ENCODE data around the gene VAMP3.

The VAMP3 gene

GRCh38 chr1:7770997-7771822 lies at the start of gene VAMP3:
TSS of gene VAMP3 (plus strand) at chr1:7771296. CDS start at chr1:7771384, 88 bp downstream.
- H3K4me1 Mint-ChIP-seq = peaks cover 14 to 17% of the 10 kb centered on the region in 2 donors

DNA sequence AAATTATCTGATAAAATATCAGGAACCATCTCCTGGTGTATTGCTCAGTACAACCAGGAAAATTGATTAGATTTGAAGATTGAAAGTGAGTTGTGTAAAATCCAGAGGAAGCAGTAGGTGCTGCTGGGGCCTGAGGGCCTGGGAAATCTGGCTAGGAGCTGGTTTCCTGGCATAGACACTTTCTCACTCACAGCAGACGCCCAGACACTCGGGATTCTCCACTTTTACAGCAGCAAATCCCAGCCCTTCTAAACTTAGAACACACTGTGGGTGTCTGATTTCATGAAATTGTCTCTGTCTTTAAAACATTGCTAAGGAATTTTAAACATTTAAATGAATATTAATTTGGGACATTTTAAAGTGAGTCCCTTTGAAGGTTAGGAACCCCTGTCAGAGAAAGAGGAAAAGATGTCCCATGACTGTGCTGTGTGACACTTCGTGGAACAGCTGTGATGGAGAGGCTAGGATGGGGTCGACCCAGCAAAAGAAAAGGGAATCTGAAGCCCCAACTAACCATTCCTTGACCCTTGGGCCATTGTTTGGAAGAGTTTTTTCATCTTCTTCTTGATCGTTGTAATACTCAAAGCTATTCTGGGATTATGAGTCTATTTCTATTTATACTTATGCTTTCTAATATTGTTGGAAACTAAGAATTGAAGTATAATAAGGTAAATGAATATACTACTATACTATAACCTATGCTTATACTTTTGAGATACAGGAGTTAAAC lies 49.0 kb upstream of the VAMP3 start:
- Mint-ChIP-seq H3K27ac (no peak overlapping the region), H3K27me3 (peaks cover 4 to 16% of the 10 kb centered on the region in 2 donors), H3K9me3 (no peaks in the 10 kb centered on the region), H3K36me3 (no peaks in the 10 kb centered on the region), H3K4me1 (peaks cover 2 to 13% of the 10 kb centered on the region in 2 donors), H3K4me3 (no peak overlapping the region)
- no peak for ATAC-seq (replicated peaks)
- no peak for DNase-seq

More at GRCh38 chr1:7770997-7771822, at the start of gene VAMP3:
- Mint-ChIP-seq H3K9me3 (no peaks in the 10 kb centered on the region), H3K4me3 (peak within 1 kb of the TSS; percentile 90 to 92), H3K27me3 (peaks cover 0 to 5% of the 10 kb centered on the region in 2 donors), H3K27ac (peak within 1 kb of the TSS; percentile 95), H3K36me3 (peaks cover 11 to 14% of the 10 kb centered on the region in 2 donors)
- DNase-seq = peak; percentile 79
- peak; percentile 92 to 94 for ATAC-seq (replicated peaks)

- no peak overlapping the region for H3K4me3 Mint-ChIP-seq
- no peaks in the 10 kb centered on the region for H3K36me3 Mint-ChIP-seq
- peaks cover 4 to 16% of the 10 kb centered on the region in 2 donors for H3K27me3 Mint-ChIP-seq
- H3K27ac Mint-ChIP-seq = no peak overlapping the region
- H3K9me3 Mint-ChIP-seq = no peaks in the 10 kb centered on the region
- ATAC-seq (replicated peaks) (no peak), DNase-seq (no peak)
- H3K4me1 Mint-ChIP-seq = peaks cover 2 to 13% of the 10 kb centered on the region in 2 donors
Observed at GRCh38 chr1:7722670-7723012, 48.5 kb upstream of the VAMP3 start.

DNA sequence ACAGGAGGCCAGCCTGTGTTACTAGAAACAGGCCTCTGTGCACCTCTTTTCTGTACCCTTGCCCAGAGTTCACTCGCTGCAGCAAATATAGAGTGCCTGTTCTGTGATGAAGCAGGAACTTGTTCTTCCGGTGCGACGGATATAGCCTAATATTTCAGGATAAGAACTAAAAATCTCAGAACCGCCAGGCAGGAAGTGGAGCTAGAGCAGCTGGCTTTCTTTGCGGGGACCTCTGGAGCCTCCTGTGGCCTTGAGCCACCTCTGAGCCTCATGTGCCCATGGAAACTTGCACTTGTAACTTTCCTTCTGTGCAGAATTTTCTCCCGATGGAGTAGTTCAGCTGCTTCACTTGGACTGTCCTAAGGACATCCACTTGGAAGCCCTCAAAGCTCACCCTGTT lies 44.5 kb upstream of the VAMP3 start:
- H3K4me1 Mint-ChIP-seq = peaks cover 2 to 13% of the 10 kb centered on the region in 2 donors
- DNase-seq = no peak
- H3K27ac Mint-ChIP-seq = no peak overlapping the region

DNA sequence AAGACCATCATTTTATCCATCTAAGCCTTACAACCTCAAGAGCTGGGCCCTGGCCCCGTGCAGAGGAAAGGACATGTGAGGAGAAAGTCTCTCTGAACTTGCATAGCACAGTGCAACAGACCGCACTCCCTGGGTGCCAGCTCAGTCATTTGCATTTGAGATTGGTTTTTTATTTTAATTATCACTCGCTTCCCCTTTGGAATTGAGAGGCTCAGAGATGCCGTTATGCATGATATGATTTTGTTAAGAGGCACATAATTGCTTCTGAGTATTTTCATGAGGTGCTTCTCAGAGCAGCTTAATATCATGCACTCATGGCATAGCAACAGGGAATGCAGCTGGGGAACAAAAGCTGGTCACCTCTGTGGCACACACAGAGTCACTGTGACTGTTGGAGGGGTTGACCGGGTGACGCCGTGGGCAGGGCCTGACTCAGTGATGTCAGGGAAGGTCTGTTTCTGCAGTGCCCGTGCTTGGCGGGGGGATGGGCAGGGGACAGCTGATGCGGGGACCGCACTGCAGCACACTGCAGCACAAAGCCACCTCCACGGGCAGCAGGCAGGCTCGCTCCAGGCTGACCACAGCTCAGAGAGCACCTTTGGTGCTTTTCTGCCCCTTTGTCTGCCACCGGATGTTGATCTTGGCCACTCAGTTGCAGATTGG lies 43.2 kb upstream of the VAMP3 start:
- ATAC-seq (replicated peaks) (no peak), DNase-seq (no peak)
- no peak overlapping the region for H3K4me3 Mint-ChIP-seq
- no peak overlapping the region for H3K27ac Mint-ChIP-seq
- H3K9me3 Mint-ChIP-seq = no peaks in the 10 kb centered on the region
- H3K27me3 Mint-ChIP-seq = no peaks in the 10 kb centered on the region
- H3K4me1 Mint-ChIP-seq = peaks cover 2 to 13% of the 10 kb centered on the region in 2 donors
- peaks cover 0 to 3% of the 10 kb centered on the region in 2 donors for H3K36me3 Mint-ChIP-seq

More for the DNA sequence above, 44.5 kb upstream of the VAMP3 start:
- Mint-ChIP-seq H3K9me3 (no peaks in the 10 kb centered on the region), H3K4me3 (no peak overlapping the region), H3K27me3 (peaks cover 0 to under 1% of the 10 kb centered on the region in 2 donors), H3K36me3 (peaks cover 0 to 3% of the 10 kb centered on the region in 2 donors)
- no peak for ATAC-seq (replicated peaks)

DNA sequence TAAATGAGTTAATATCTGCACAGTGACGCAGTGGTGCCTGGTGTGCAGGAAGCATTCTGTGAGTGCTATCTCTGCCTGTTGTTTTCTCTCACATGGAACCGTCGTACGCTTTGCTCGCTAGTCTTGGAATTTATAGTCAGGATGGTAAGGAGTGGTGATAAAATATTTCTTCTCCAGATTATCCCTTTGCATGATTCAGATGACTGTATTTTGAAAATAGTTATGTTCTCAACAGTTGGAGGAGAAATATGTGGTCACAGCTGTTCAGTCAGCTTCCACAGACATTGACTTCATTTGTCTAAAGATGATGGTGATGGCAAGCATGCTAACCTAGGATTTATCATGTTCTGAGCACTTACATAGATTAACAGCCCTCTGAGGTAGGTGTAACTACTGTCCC lies 41.3 kb upstream of the VAMP3 start:
- DNase-seq (no peak), ATAC-seq (replicated peaks) (no peak)
- peaks cover 0 to 3% of the 10 kb centered on the region in 2 donors for H3K36me3 Mint-ChIP-seq
- H3K4me1 Mint-ChIP-seq = peaks cover 2 to 13% of the 10 kb centered on the region in 2 donors
- no peak overlapping the region for H3K27ac Mint-ChIP-seq
- no peaks in the 10 kb centered on the region for H3K9me3 Mint-ChIP-seq
- no peak overlapping the region for H3K4me3 Mint-ChIP-seq
- H3K27me3 Mint-ChIP-seq = no peaks in the 10 kb centered on the region

- H3K9me3 Mint-ChIP-seq = no peaks in the 10 kb centered on the region
- no peaks in the 10 kb centered on the region for H3K4me1 Mint-ChIP-seq
- DNase-seq (no peak), ATAC-seq (replicated peaks) (no peak)
- H3K27ac Mint-ChIP-seq = no peak overlapping the region
- peaks cover 7 to 16% of the 10 kb centered on the region in 2 donors for H3K36me3 Mint-ChIP-seq
- no peak overlapping the region for H3K4me3 Mint-ChIP-seq
- no peaks in the 10 kb centered on the region for H3K27me3 Mint-ChIP-seq
Observed at GRCh38 chr1:7732331-7732730, 38.8 kb upstream of the VAMP3 start.

DNA sequence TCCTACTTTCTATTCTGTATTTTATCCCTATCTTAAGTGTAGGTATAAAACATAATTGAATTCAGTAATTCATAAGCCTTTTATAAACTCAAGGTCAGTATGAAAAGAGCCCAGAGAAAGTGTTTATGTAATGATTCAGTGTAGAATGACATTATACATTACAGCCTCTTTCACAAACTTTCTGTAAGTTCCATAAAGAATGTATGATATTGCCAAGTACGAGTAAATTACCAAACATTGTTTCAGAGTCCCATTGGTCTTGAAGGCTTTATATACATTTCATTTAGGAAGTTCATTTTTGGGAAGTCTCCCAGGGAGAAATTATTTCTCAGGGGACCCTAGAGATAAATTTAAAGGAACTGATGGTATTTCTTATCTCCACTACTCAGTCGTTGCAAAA lies 37.8 kb upstream of the VAMP3 start:
- H3K36me3 Mint-ChIP-seq = peaks cover 15 to 25% of the 10 kb centered on the region in 2 donors
- no peaks in the 10 kb centered on the region for H3K27me3 Mint-ChIP-seq

DNA sequence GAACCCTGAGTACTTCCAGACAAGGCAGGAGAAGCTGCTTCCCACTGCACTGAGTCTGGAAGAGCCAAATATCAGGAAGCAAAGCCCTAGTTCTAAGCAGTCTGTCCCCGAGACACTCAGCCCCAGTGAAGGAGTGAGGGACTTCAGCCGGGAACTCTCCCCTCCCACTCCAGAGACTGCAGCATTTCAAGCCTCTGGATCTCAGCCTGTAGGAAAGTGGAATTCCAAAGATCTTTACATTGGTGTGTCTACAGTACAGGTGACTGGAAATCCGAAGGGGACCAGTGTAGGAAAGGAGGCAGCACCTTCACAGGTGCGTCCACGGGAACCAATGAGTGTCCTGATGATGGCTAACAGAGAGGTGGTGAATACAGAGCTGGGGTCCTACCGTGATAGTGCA lies 33.1 kb upstream of the VAMP3 start:
- no peak overlapping the region for H3K27ac Mint-ChIP-seq
- peaks cover 0 to 7% of the 10 kb centered on the region in 2 donors for H3K4me1 Mint-ChIP-seq
- H3K4me3 Mint-ChIP-seq = no peak overlapping the region
- H3K27me3 Mint-ChIP-seq = no peaks in the 10 kb centered on the region
- DNase-seq (no peak), ATAC-seq (replicated peaks) (no peak)
- peaks cover 4 to 7% of the 10 kb centered on the region in 2 donors for H3K9me3 Mint-ChIP-seq
- peaks cover 30 to 38% of the 10 kb centered on the region in 2 donors for H3K36me3 Mint-ChIP-seq

More for the DNA sequence above, 37.8 kb upstream of the VAMP3 start:
- no peak for ATAC-seq (replicated peaks)
- Mint-ChIP-seq H3K27ac (no peak overlapping the region), H3K9me3 (no peaks in the 10 kb centered on the region), H3K4me1 (no peaks in the 10 kb centered on the region), H3K4me3 (no peak overlapping the region)
- no peak for DNase-seq

GRCh38 chr1:7743346-7743745 lies 27.8 kb upstream of the VAMP3 start:
- Mint-ChIP-seq H3K4me1 (peaks cover 0 to 7% of the 10 kb centered on the region in 2 donors), H3K27ac (no peak overlapping the region), H3K9me3 (peaks cover 4 to 7% of the 10 kb centered on the region in 2 donors), H3K36me3 (peaks cover 14 to 24% of the 10 kb centered on the region in 2 donors), H3K27me3 (no peaks in the 10 kb centered on the region), H3K4me3 (no peak overlapping the region)
- ATAC-seq (replicated peaks) = no peak
- no peak for DNase-seq

- DNase-seq (no peak), ATAC-seq (replicated peaks) (no peak)
- peaks cover 0 to 7% of the 10 kb centered on the region in 2 donors for H3K4me1 Mint-ChIP-seq
- peaks cover 3 to 10% of the 10 kb centered on the region in 2 donors for H3K36me3 Mint-ChIP-seq
- H3K27ac Mint-ChIP-seq = no peak overlapping the region
- H3K9me3 Mint-ChIP-seq = no peaks in the 10 kb centered on the region
- no peak overlapping the region for H3K4me3 Mint-ChIP-seq
- no peaks in the 10 kb centered on the region for H3K27me3 Mint-ChIP-seq
Observed at GRCh38 chr1:7744882-7745281, 26.2 kb upstream of the VAMP3 start.

GRCh38 chr1:7745783-7746182 lies 25.3 kb upstream of the VAMP3 start:
- Mint-ChIP-seq H3K4me3 (no peak overlapping the region), H3K36me3 (peaks cover 2 to 9% of the 10 kb centered on the region in 2 donors), H3K9me3 (no peaks in the 10 kb centered on the region), H3K4me1 (peaks cover 0 to 4% of the 10 kb centered on the region in 2 donors), H3K27me3 (no peaks in the 10 kb centered on the region), H3K27ac (no peak overlapping the region)
- ATAC-seq (replicated peaks) (no peak), DNase-seq (no peak)

DNA sequence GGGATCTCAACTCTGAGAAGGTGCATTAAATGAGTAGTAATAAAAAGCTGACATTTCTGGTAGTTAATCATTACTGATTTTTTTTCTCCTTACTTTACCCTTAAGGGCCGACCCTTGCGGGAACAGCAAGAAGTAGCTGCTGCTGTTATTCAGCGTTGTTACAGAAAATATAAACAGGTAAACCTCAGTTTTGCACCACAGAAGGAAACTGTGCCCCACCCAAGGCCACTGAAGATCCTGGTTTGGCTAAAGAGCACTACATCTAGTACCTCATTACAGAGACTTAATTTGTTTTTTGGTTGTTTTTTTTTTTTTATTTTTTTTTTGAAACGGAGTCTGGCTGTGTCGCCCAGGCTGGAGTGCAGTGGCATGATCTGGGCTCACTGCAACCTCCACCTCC lies 23.5 kb upstream of the VAMP3 start:
- H3K4me1 Mint-ChIP-seq = peaks cover 0 to 1% of the 10 kb centered on the region in 2 donors
- no peak for DNase-seq
- H3K27ac Mint-ChIP-seq = no peak overlapping the region
- H3K9me3 Mint-ChIP-seq = no peaks in the 10 kb centered on the region
- ATAC-seq (replicated peaks) = no peak
- H3K27me3 Mint-ChIP-seq = no peaks in the 10 kb centered on the region
- no peak overlapping the region for H3K4me3 Mint-ChIP-seq
- peaks cover 2 to 9% of the 10 kb centered on the region in 2 donors for H3K36me3 Mint-ChIP-seq

GRCh38 chr1:7749126-7749525 lies 22.0 kb upstream of the VAMP3 start:
- ATAC-seq (replicated peaks) (no peak), DNase-seq (no peak)
- Mint-ChIP-seq H3K36me3 (peaks cover 2 to 13% of the 10 kb centered on the region in 2 donors), H3K27ac (no peak overlapping the region), H3K9me3 (no peaks in the 10 kb centered on the region), H3K4me3 (no peak overlapping the region), H3K27me3 (no peaks in the 10 kb centered on the region), H3K4me1 (peaks cover 0 to 9% of the 10 kb centered on the region in 2 donors)
